Choroid plexus epithelial cell (primary cell): ENCODE data around the gene DPP8.
"Not testable (repeated sequence)": the region's sequence is repeated elsewhere in the genome, so short reads cannot be mapped to it uniquely, and the experiment has no call there.

Experiments
- DNase-seq: peaks from one replicate; pipeline ENCODE4 v3.0.0-alpha.2; 2010; ENCODE audit warnings: low read depth
- H3K4me3 ChIP-seq: 2 replicates; pipeline ENCODE4 v1.5.1; 2011; ENCODE audit warnings: low read depth, mild to moderate bottlenecking, control low read depth, low read length, moderate library complexity
- TF ChIP-seq, protein P1 (sequence below): conservative IDR thresholded peaks from 2 replicates; pipeline ENCODE4 v1.5.1; 2011; ENCODE audit warnings: low read depth, mild to moderate bottlenecking, control low read depth, inconsistent platforms, low read length, moderate library complexity

DPP8 gene

DNA sequence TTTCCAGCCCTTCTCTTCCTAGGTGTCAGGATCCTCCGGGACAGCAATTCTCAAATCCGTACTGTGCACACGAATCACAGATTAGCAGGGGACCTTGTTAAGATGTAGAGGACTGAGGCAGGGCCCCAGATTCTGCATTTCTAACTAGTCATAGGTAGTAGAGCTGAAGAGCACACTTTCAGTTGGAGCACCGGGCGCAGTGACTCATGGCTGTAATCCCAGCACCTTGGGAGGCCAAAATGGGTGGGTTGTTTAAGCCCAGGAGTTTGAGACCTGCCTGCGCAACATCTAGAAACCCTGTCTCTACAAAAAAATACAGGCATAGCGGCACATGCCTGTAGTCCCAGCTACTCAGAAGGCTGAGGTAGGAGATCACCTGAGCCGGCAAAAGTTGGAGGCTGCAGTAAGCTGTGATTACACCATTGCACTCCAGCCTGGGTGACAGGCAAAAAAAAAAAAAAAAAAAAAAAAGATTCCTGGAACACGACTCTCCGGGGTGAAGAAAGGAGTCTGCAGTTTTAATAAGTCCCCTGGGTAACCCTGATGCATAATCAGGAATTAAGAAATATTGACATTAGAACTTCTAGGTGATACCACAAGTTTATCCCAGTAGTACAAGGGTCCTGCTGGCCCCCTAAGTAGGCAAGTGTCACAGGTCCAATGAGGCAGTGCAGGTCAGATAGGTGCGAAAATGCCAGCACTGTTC, 118.3 kb downstream of the DPP8 start:
- H3K4me3 ChIP-seq = no peak overlapping the region
- DNase-seq = no peak
- TF ChIP-seq, protein P1, sequence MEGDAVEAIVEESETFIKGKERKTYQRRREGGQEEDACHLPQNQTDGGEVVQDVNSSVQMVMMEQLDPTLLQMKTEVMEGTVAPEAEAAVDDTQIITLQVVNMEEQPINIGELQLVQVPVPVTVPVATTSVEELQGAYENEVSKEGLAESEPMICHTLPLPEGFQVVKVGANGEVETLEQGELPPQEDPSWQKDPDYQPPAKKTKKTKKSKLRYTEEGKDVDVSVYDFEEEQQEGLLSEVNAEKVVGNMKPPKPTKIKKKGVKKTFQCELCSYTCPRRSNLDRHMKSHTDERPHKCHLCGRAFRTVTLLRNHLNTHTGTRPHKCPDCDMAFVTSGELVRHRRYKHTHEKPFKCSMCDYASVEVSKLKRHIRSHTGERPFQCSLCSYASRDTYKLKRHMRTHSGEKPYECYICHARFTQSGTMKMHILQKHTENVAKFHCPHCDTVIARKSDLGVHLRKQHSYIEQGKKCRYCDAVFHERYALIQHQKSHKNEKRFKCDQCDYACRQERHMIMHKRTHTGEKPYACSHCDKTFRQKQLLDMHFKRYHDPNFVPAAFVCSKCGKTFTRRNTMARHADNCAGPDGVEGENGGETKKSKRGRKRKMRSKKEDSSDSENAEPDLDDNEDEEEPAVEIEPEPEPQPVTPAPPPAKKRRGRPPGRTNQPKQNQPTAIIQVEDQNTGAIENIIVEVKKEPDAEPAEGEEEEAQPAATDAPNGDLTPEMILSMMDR = no peak

DNA sequence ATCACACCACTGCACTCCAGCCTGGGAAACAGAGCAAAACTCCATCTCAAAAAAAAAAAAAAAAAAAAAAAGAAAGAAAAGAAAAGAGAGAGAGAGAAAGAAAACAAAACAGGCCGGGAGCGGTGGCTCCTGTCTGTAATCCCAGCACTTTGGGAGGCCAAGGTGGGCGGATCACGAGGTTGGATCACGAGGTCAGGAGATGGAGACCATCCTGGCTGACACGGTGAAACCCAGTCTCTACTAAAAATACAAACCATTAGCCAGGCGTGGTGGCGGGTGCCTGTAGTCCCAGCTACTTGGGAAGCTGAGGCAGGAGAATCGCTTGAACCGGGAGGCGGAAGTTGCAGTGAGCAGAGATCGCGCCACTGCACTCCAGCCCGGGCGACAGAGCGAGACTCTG, 119.0 kb downstream of the DPP8 start:
- H3K4me3 ChIP-seq, DNase-seq: not testable (repeated sequence)

DNA sequence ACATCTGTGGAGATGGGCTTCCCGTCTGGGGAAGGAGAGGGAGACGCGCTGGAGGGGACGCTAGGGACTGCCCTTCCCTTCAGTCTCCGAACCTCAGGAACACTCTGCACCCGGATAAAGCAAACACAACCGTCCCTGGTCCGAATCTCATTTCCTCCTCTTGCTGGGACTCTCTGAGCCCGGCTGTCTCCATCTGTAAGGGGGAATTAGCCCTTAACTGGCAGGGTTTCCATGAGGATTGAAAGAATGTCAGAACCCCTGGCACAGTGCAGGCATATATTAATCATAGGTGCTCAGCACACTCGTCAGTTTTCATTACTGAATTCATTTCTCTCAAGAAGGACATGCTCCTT, 120.5 kb downstream of the DPP8 start:
- no peak overlapping the region for H3K4me3 ChIP-seq
- DNase-seq = no peak
- TF ChIP-seq, protein P1 = no peak

DNA sequence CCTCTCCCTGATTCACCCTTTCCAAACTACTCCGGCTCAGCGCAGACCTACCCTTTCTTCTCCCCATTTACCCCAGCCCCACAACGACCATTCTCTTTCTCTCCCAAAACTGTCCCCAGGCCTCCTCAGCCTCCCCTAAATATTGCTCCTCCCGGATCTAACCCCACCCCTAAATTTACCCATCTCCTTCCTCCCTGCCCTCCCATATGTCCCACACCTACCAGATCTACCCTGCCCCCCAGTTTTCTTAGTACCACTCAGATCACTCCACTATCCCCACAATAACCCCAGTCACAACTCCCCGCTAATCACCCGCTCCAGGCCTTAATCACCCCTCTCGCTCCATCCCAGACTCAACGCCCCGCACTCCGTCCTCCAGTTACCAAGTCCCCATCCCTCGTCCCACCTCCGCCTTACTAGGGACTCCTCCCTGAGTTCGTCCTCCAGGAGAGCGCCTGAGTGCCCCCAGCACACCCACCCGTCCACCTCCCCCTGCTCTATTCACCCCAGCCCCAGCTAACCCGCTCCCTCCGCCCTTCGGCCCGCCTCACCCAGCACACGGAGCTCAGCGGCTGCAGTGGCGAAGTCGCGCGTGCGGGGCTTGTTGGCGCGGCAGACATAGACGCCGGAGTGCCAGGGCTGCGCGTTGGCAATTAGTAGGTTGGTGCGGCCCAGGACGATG, 121.1 kb downstream of the DPP8 start:
- TF ChIP-seq, protein P1 = no peak
- DNase-seq = no peak
- no peak overlapping the region for H3K4me3 ChIP-seq

DNA sequence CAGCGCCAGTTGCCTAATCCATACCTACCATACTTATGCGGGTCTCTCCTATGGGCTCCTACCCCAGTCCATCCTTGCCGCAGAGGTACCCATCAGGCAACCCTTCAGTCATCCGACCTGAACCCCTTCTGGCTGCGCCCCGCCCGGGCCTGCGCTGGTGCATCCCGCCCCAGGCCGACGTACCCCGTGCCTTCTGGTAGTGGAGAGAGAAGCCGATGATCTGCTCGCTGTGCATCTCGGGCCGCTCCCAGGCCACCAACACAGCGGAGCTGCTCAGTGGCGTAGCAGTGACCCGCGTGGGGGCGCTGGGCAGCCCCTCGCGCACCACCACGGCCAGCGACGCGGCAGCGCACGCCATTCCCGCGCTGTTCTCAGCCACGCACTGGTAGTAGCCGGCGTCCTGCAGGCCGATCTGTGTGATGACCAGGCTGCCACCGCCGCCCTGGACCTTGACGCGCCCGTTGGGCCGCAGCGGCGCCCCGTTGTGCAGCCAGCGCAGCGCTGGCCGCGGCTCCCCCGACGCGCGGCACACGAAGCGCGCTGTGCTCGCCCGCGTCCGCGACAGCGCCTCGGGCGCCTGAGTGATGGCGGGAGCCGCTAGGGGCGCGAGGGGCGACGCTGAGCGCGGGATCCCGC, 121.8 kb downstream of the DPP8 start:
- H3K4me3 ChIP-seq = no peak overlapping the region
- TF ChIP-seq, protein P1 = no peak
- DNase-seq = no peak

DNA sequence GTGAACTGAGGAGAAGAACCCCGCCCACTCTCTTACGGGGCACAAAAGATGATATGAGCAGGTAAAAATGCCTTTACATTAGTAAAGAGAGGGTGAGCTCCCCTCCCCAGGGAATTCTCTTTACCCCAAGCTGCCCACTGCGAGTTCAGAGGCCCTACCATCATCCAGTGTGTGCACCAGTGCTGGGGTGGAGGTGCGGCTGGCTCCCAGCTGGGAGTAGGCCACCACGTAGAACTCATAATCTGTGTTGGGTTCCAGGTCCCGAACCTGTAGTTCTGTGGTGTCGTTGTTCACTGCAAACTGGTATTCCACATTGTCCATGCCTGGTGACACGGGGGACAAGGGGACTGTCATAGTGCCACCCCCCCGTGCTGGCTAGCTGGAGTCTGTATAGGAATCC, 122.6 kb downstream of the DPP8 start:
- no peak overlapping the region for H3K4me3 ChIP-seq
- TF ChIP-seq, protein P1 = no peak
- no peak for DNase-seq

DNA sequence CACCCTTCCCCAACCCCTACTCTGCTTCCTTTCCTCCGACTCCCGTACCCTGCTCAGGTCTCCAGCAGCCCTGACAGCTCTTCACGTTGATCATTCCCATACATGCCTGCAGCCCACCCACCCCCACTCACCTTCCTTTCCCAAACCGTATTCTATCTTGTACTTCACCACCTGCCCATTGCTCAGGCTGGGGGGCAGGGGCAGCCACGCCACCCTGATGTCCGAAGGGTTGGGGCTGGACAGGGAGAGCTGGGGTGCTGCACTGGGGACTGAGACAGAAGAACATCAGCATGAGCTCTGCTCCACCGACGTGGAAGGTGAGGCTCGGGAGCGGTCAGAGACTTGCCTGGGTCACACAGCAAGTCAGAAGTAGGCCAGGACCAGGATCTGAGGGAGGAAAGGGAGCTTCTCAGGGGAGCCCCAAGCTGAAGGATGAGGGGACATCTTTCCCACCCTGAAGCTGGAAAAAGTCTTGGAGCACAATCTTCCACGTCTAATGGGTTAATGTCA, 123.2 kb downstream of the DPP8 start:
- DNase-seq = no peak
- no peak overlapping the region for H3K4me3 ChIP-seq
- TF ChIP-seq, protein P1 = no peak
